ENCODE measurements around the gene ARMC6. TPM values are rescaled to one million over a fixed set of nuclear protein-coding genes. Genes with fewer than 3 reads are reported as not detected.
A peak's percentile ranks its signal among the peaks of the same experiment; 100 is the strongest.

ARMC6 gene
- total and polyA plus RNA-seq, 12 donors, result 13.4 to 27.9 (median 16.0) TPM

GRCh38 chr19:19059018-19059836 is 25.8 kb downstream of the ARMC6 start:
- intact Hi-C loops (cut with DNase I), result loop anchor here in 2 of 10 donors (5.0 to 10.0 kb wide), 3 partner anchors 46 to 86 kb away; no protein-coding TSS in a partner anchor
- Histone ChIP-seq H3K4me1 (peaks cover 0 to 28% (median 18%) of the 10 kb centered on the region in 9 donors), H3K9me3 (no peaks in the 10 kb centered on the region), H3K36me3 (peaks cover 0 to 48% (median 20%) of the 10 kb centered on the region in 9 donors), H3K27ac (peak overlapping the region in 2 of 10 donors; percentile 7 to 13), H3K27me3 (no peaks in the 10 kb centered on the region), H3K4me3 (no peak overlapping the region)
- DNase-seq, result no peak
- ATAC-seq, result no peak
- TF ChIP-seq CTCF (IDR thresholded peaks at IDR 0.05), result no peak
- WGBS, 2 donors, result 75 to 82% methylated on average over 17 of the region's 17 CpGs

GRCh38 chr19:19059837-19060611 is 26.6 kb downstream of the ARMC6 start:
- Histone ChIP-seq H3K4me3 (no peak overlapping the region), H3K27me3 (no peaks in the 10 kb centered on the region), H3K36me3 (peaks cover 0 to 40% (median 13%) of the 10 kb centered on the region in 9 donors), H3K9me3 (no peaks in the 10 kb centered on the region), H3K4me1 (peaks cover 0 to 36% (median 22%) of the 10 kb centered on the region in 9 donors), H3K27ac (peak overlapping the region in 5 of 10 donors; percentile 7 to 92 (median 80))
- WGBS, 2 donors, result 69 to 77% methylated on average over 12 of the region's 12 CpGs
- DNase-seq (no peak), ATAC-seq (no peak)
- intact Hi-C loops (cut with DNase I), result loop anchor here in 2 of 10 donors (5.0 to 10.0 kb wide), 3 partner anchors 45 to 85 kb away; no protein-coding TSS in a partner anchor
- no peak for TF ChIP-seq CTCF (IDR thresholded peaks at IDR 0.05)

GRCh38 chr19:19061506-19061905 is 28.1 kb downstream of the ARMC6 start:
- Histone ChIP-seq H3K27me3 (no peaks in the 10 kb centered on the region), H3K9me3 (no peaks in the 10 kb centered on the region), H3K4me3 (no peak overlapping the region), H3K36me3 (peaks cover 0 to 28% (median 6%) of the 10 kb centered on the region in 9 donors), H3K4me1 (peaks cover 0 to 47% (median 30%) of the 10 kb centered on the region in 9 donors), H3K27ac (peak overlapping the region; percentile 55 to 92 (median 81))
- TF ChIP-seq CTCF (IDR thresholded peaks at IDR 0.05), result no peak
- peak; percentile 51 to 55 for DNase-seq
- peak in 5 of 8 donors; percentile 3 to 26 (median 8) for ATAC-seq
- WGBS, 2 donors, result 48 to 73% methylated on average over 8 of the region's 8 CpGs
- intact Hi-C loops (cut with DNase I), result no loop called here
